Peyer's patch (tissue), 4 donors: ENCODE measurements around the gene SYVN1. TPM values are rescaled to one million over a fixed set of nuclear protein-coding genes. Genes with fewer than 3 reads are reported as not detected.

ENCODE experiments used
- DNase-seq, 3 donors: peaks; one replicate each; pipeline ENCODE4 v3.0.0-alpha.2; 2017 to 2019
- H3K27ac ChIP-seq, 4 donors: fragments of 200-600 bp; sonication (generic); one replicate each; pipeline ENCODE4 v1.5.1; 2016 to 2019
- H3K27me3 ChIP-seq, 2 donors: fragments of 200-600 bp; sonication (generic); one replicate each; pipeline ENCODE4 v1.5.1; 2019
- H3K36me3 ChIP-seq, 3 donors: fragments of 200-600 bp; sonication (generic); one replicate each; pipeline ENCODE4 v1.5.1; 2016 to 2019
- H3K4me1 ChIP-seq, 4 donors: fragments of 200-600 bp; sonication (generic); one replicate each; pipeline ENCODE4 v1.5.1; 2016 to 2019
- H3K4me3 ChIP-seq, 4 donors: fragments of 200-600 bp; sonication (generic); 1 replicate in 3 of 4; 2 replicates in 1 of 4; pipeline ENCODE4 v1.5.1; 2016 to 2019; ENCODE audit warnings: mild to moderate bottlenecking in 1 of 4
- H3K9me3 ChIP-seq, 4 donors: fragments of 200-600 bp; sonication (generic); one replicate each; pipeline ENCODE4 v1.5.1; 2016 to 2019; ENCODE audit warnings: mild to moderate bottlenecking in 1 of 4
- CTCF ChIP-seq, 6 experiments: fragments of 450-650 bp in 4 of 6; fragments of 200-600 bp in 2 of 6; sonication (generic) in 1 of 6; IDR thresholded peaks; one replicate each; pipeline ENCODE4 v1.5.1; 2017 to 2019; ENCODE audit warnings: antibody characterized with exemption in 6 of 6, mild to moderate bottlenecking in 3 of 6, moderate library complexity in 1 of 6
- POLR2A ChIP-seq, 2 donors: fragments of 450-650 bp; IDR thresholded peaks; one replicate each; pipeline ENCODE4 v1.5.1; 2017; ENCODE audit warnings: antibody characterized with exemption in 2 of 2, mild to moderate bottlenecking in 2 of 2, moderate library complexity in 2 of 2
- small RNA-seq, 2 donors: library from RNA; depleted of rRNA; stranded (forward); fragments of <200 nt; gene quantifications; one replicate each; pipeline ENCODE3, GENCODE V24; 2016
- total RNA-seq, 4 donors: library from RNA; depleted of rRNA; stranded (reverse); fragments of >200 nt; gene quantifications; one replicate each; pipeline ENCODE4 v1.1.0, GENCODE V29; 2016

The SYVN1 gene
- total RNA-seq, 4 donors from 2014 or later: 37.1 to 61.9 (median 51.6) TPM

DNA sequence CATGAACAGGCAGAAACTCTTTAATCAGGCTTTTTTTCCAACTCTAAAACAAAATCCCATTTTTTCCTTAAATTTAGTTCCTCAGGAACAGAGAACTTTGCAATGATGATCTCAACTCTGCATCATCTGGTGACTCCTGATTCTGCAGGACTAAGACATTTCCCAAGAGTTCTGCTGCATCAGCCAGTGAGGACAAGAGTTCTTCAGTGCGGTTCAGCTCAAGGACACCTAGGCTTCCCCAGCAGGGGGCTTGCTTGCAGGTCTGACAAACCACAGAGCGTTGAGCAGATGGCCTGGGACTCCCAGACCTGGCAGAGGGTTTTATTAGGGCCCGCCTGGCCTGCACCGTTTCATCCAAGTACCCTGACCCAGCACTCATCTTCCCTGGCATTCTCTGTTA lies 56.9 kb downstream of the SYVN1 start:
- no peak for DNase-seq
- no peaks in the 10 kb centered on the region for H3K36me3 ChIP-seq
- no peak overlapping the region for H3K4me3 ChIP-seq
- no peaks in the 10 kb centered on the region for H3K9me3 ChIP-seq
- H3K27ac ChIP-seq: peak overlapping the region in 1 of 4 donors; percentile 71
- H3K27me3 ChIP-seq: no peaks in the 10 kb centered on the region
- H3K4me1 ChIP-seq: peaks cover 0 to 6% (median 0%) of the 10 kb centered on the region in 4 donors
- no peak for TF ChIP-seq POLR2A (IDR thresholded peaks at IDR 0.05)
- peak in 1 of 6 experiments; percentile 4 for TF ChIP-seq CTCF (IDR thresholded peaks at IDR 0.05)

Small RNAs within 50 kb of the gene (small RNA-seq; reads per million reads assigned to genes)
- gene HIGD1AP10 (0 reads per million in 2 donors), gene PDCL2P2 (0 reads per million in 2 donors), gene RNU2-23P (0 to 0.18 reads per million in 2 donors)

Other genes with a start within 250 kb of the SYVN1 start
- 10 to 100 TPM; 38.8 to 79.6 (median 66.6) TPM for gene ATG2A, start 217.3 kb downstream of the SYVN1 start, total RNA-seq
- 10 to 100 TPM; 20.0 to 46.2 (median 22.5) TPM for gene PPP2R5B, start 209.8 kb downstream of the SYVN1 start, total RNA-seq
- not detected for gene GPHA2, start 198.6 kb downstream of the SYVN1 start, total RNA-seq
- gene MAJIN, start 162.4 kb downstream of the SYVN1 start, total RNA-seq: not detected
- 10 to 100 TPM in 3 of 4 donors, 1 to 10 TPM in 1; 5.0 to 12.0 (median 11.2) TPM for gene BATF2, start 137.5 kb downstream of the SYVN1 start, total RNA-seq
- 100 to 1,000 TPM in 1 of 4 donors, 10 to 100 TPM in 3; 64.4 to 103 (median 77.2) TPM for gene ARL2, start 120.4 kb downstream of the SYVN1 start, total RNA-seq
- gene SNX15, start 107.1 kb downstream of the SYVN1 start, total RNA-seq: 10 to 100 TPM; 15.7 to 39.0 (median 27.3) TPM
- gene SAC3D1, start 93.3 kb downstream of the SYVN1 start, total RNA-seq: 10 to 100 TPM; 10.9 to 21.5 (median 13.9) TPM
- 1,000 to 10,000 TPM in 2 of 4 donors, 100 to 1,000 TPM in 1, 10 to 100 TPM in 1; 40.4 to 1,241 (median 898) TPM for gene NAALADL1, start 76.0 kb downstream of the SYVN1 start, total RNA-seq
- gene CDCA5, start 50.5 kb downstream of the SYVN1 start, total RNA-seq: 10 to 100 TPM in 1 of 4 donors, 1 to 10 TPM in 2, under 1 TPM in 1; 0.94 to 27.2 (median 6.4) TPM
- 10 to 100 TPM; 53.9 to 67.6 (median 55.5) TPM for gene ZFPL1, start 50.3 kb downstream of the SYVN1 start, total RNA-seq
- 100 to 1,000 TPM; 280 to 636 (median 416) TPM for gene VPS51, start 38.3 kb downstream of the SYVN1 start, total RNA-seq
- 10 to 100 TPM; 19.8 to 78.1 (median 58.5) TPM for gene TM7SF2, start 22.6 kb downstream of the SYVN1 start, total RNA-seq
- 10 to 100 TPM in 3 of 4 donors, 1 to 10 TPM in 1; 8.7 to 20.6 (median 13.8) TPM for gene ZNHIT2, start 16.8 kb downstream of the SYVN1 start, total RNA-seq
- gene FAU, start 12.4 kb downstream of the SYVN1 start, total RNA-seq: 100 to 1,000 TPM; 412 to 714 (median 579) TPM
- 10 to 100 TPM; 36.2 to 50.3 (median 45.7) TPM for gene MRPL49, start 12.2 kb downstream of the SYVN1 start, total RNA-seq
- not detected for gene SPDYC, start 35.7 kb upstream of the SYVN1 start, total RNA-seq
- 100 to 1,000 TPM; 320 to 598 (median 559) TPM for gene CAPN1, start 47.4 kb upstream of the SYVN1 start, total RNA-seq
- gene POLA2, start 127.4 kb upstream of the SYVN1 start, total RNA-seq: 10 to 100 TPM in 2 of 4 donors, 1 to 10 TPM in 2; 6.8 to 25.6 (median 13.1) TPM
- gene CDC42EP2, start 180.3 kb upstream of the SYVN1 start, total RNA-seq: 10 to 100 TPM; 13.2 to 26.9 (median 24.7) TPM
- gene DPF2, start 199.3 kb upstream of the SYVN1 start, total RNA-seq: 10 to 100 TPM; 25.0 to 47.0 (median 39.5) TPM
- 10 to 100 TPM in 1 of 4 donors, 1 to 10 TPM in 3; 3.3 to 11.7 (median 7.7) TPM for gene TIGD3, start 220.2 kb upstream of the SYVN1 start, total RNA-seq
- gene SLC25A45, start 248.1 kb upstream of the SYVN1 start, total RNA-seq: 10 to 100 TPM; 23.3 to 50.6 (median 40.2) TPM